ENCODE data around the gene BID. TPM values are rescaled to one million over a fixed set of nuclear protein-coding genes. Genes with fewer than 3 reads are reported as not detected.

BID gene
- total and polyA plus RNA-seq, 2 of the 4 experiments (the other 2 are of a cell fraction): 69.5 to 240 TPM

DNA sequence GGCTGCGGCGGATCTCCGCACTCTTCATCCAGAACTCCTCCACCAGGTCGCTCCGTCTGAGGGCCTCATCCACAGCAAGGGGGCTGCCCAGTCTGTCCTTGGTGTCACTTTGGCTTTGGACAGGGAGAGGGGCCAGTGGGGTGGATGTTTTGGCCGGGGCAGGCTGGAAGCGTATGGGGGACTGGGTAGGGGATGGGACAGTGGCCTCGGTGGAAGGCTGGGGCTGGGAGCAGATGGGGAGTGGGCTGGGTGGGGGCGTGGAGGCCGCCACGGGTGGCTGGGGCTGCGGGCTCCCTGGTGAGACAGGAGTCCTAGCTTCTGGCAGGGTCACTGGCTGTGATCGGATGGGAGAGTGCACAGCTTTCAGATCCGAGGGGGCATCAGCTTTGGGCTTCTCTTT, 44.4 kb upstream of the BID start:
- H3K36me3 ChIP-seq (ENCODE audit: control insufficient read depth, insufficient read depth, low read length): peaks cover 40% of the 10 kb centered on the region
- no peak overlapping the region for H2AK9ac ChIP-seq (replicated peaks; ENCODE audit: low read depth, low read length, poor library complexity)
- H2AFZ ChIP-seq (replicated peaks; ENCODE audit: low read length, poor library complexity): no peak overlapping the region
- ATAC-seq (ENCODE audit: low read depth) (no peak), DNase-seq (no peak)
- no peaks in the 10 kb centered on the region; the same call in 1 of the 2 replicates for H4K20me1 ChIP-seq (ENCODE audit: insufficient read depth, low read length)
- WGBS, 2 experiments (ENCODE audit: extremely low coverage in 2 of 2, insufficient read length in 1 of 2): 94% methylated on average over 7 of the region's 14 CpGs; no CpG with 5 or more reads in 1 of the 2 experiments
- no peaks in the 10 kb centered on the region for H3K9me1 ChIP-seq (ENCODE audit: insufficient read depth, low read length)
- no peak overlapping the region for H3K4me2 ChIP-seq (ENCODE audit: low read depth, low read length)
- in situ Hi-C loops (cut with MboI; ENCODE audit: low sequenced_read_pairs): loop anchor here (25.0 kb wide), 1 partner anchor 731 kb away; the partner anchor contains the start of gene IL17RA
- no peak overlapping the region for H3K4me3 ChIP-seq (ENCODE audit: insufficient read depth, low read depth, low read length)
- no peaks in the 10 kb centered on the region for H3K27me3 ChIP-seq (ENCODE audit: control insufficient read depth, insufficient read depth, low read length)
- no peak overlapping the region for H2BK5ac ChIP-seq (ENCODE audit: low read depth, low read length, poor library complexity, severe bottlenecking)
- ChIA-PET CTCF (no interaction called here), POLR2A (ENCODE audit: unreplicated experiment) (no interaction called here)
- no peak overlapping the region for H2AK5ac ChIP-seq (ENCODE audit: low read depth, low read length)
- no peak overlapping the region for H3K18ac ChIP-seq (ENCODE audit: low read depth, low read length)
- intact Hi-C loops (cut with micrococcal nuclease): no loop called here
- H3K4me1 ChIP-seq (ENCODE audit: control insufficient read depth, insufficient read depth, low read length): no peaks in the 10 kb centered on the region
- no TSS peak for BruUV-seq (replicated peaks)
- H2BK120ac ChIP-seq (ENCODE audit: low read depth, low read length): no peak overlapping the region
- dilution Hi-C loops (cut with HindIII; ENCODE audit: low sequenced_read_pairs, unreplicated experiment): no loop called here
- H3K79me1 ChIP-seq (ENCODE audit: low read depth in 1 of 2, low read length in 2 of 2): no peaks in the 10 kb centered on the region
- no peak for TF ChIP-seq MXI1 (IDR thresholded peaks at IDR 0.05; ENCODE audit: borderline replicate concordance, low read depth, low read length)
- TF ChIP-seq MAZ (IDR thresholded peaks at IDR 0.05; ENCODE audit: borderline replicate concordance, low read depth, low read length): no peak
- no peak for TF ChIP-seq RFX5 (IDR thresholded peaks at IDR 0.05; ENCODE audit: low read depth, low read length)
- no peak for TF ChIP-seq SMC3 (IDR thresholded peaks at IDR 0.05; ENCODE audit: low read depth, low read length)
- TF ChIP-seq CEBPB (IDR thresholded peaks at IDR 0.05; ENCODE audit: low read depth, low read length): no peak
- TF ChIP-seq FOS (IDR thresholded peaks at IDR 0.05; ENCODE audit: low read depth, low read length): no peak
- H4K8ac ChIP-seq (ENCODE audit: low read depth in 2 of 2, low read length in 2 of 2): no peak overlapping the region
- H4K5ac ChIP-seq (ENCODE audit: low read depth, low read length): no peak overlapping the region
- no peak overlapping the region for H3K9ac ChIP-seq (ENCODE audit: low read depth, low read length)
- H2BK20ac ChIP-seq (ENCODE audit: low read depth, low read length): no peak overlapping the region
- no peak overlapping the region for H4K91ac ChIP-seq (ENCODE audit: insufficient read depth, low read depth, low read length)
- H3K56ac ChIP-seq (ENCODE audit: extremely low read depth, insufficient read depth, low read length): no peak overlapping the region
- no peak overlapping the region for H3K4ac ChIP-seq (ENCODE audit: low read depth, low read length)
- no peak overlapping the region for H3K14ac ChIP-seq (replicated peaks; ENCODE audit: low read depth, low read length)
- no peak overlapping the region for H3K23ac ChIP-seq (ENCODE audit: low read depth, low read length)
- no peaks in the 10 kb centered on the region for H3K9me3 ChIP-seq (ENCODE audit: control insufficient read depth, insufficient read depth, low read length)
- H2BK15ac ChIP-seq (ENCODE audit: low read depth, low read length): no peak overlapping the region
- H3K27ac ChIP-seq (ENCODE audit: insufficient read depth, low read length): no peak overlapping the region
